22Rv1 (cell line): ENCODE data around the gene CRADD.

Experiments
- CTCF ChIP-seq: fragments of 450-650 bp; IDR thresholded peaks from 2 replicates; pipeline ENCODE4 v1.5.1; 2017; ENCODE audit warnings: mild to moderate bottlenecking
- ZFX ChIP-seq: fragments of 450-650 bp; IDR thresholded peaks from 2 replicates; pipeline ENCODE4 v1.6.1; 2017; ENCODE audit warnings: antibody characterized with exemption, borderline replicate concordance

GRCh38 chr12:93766371-93766770, 89.2 kb downstream of the CRADD start:
- no peak for TF ChIP-seq CTCF
- no peak for TF ChIP-seq ZFX
